Liver (tissue), 9 donors: ENCODE results near the gene MESD. TPM values are rescaled to one million over a fixed set of nuclear protein-coding genes. Genes with fewer than 3 reads are reported as not detected.

Experiments
- DNase-seq: peaks from one replicate; pipeline ENCODE4 v3.0.0-alpha.2; 2017; ENCODE audit warnings: low spot score
- H3K27ac ChIP-seq, 2 donors: one replicate each; pipeline ENCODE4 v1.7.0; 2013; ENCODE audit warnings: inconsistent platforms in 2 of 2, low read length in 2 of 2, control low read depth in 1 of 2, low read depth in 1 of 2, mild to moderate bottlenecking in 1 of 2
- H3K27me3 ChIP-seq, 4 donors: one replicate each; pipeline versions ENCODE4 v1.6.1 to v1.7.0; 2013; ENCODE audit warnings: low read length in 3 of 4, inconsistent platforms in 1 of 4, mild to moderate bottlenecking in 1 of 4, moderate library complexity in 1 of 4; ENCODE audit not compliant: control insufficient read depth in 4 of 4, insufficient read depth in 4 of 4
- H3K36me3 ChIP-seq, 4 donors: one replicate each; pipeline versions ENCODE4 v1.6.1 to v1.7.0; 2013; ENCODE audit warnings: low read length in 3 of 4, mild to moderate bottlenecking in 3 of 4, low read depth in 1 of 4, moderate library complexity in 1 of 4; ENCODE audit not compliant: control insufficient read depth in 4 of 4, insufficient read depth in 3 of 4
- H3K4me1 ChIP-seq, 4 donors: one replicate each; pipeline versions ENCODE4 v1.6.1 to v1.7.0; 2013; ENCODE audit warnings: low read length in 3 of 4, mild to moderate bottlenecking in 3 of 4, moderate library complexity in 1 of 4; ENCODE audit not compliant: control insufficient read depth in 4 of 4, insufficient read depth in 4 of 4
- H3K4me3 ChIP-seq, 3 donors: one replicate each; pipeline versions ENCODE4 v1.6.1 to v1.7.0; 2013; ENCODE audit warnings: low read length in 3 of 3, control low read depth in 1 of 3, low read depth in 1 of 3, mild to moderate bottlenecking in 1 of 3
- H3K9ac ChIP-seq, 2 donors: one replicate each; pipeline ENCODE4 v1.7.0; 2013; ENCODE audit warnings: low read length in 2 of 2, mild to moderate bottlenecking in 2 of 2, moderate library complexity in 2 of 2, control low read depth in 1 of 2, low read depth in 1 of 2
- H3K9me3 ChIP-seq, 4 donors: one replicate each; pipeline versions ENCODE4 v1.6.1 to v1.7.0; 2013; ENCODE audit warnings: low read length in 3 of 4; ENCODE audit not compliant: control insufficient read depth in 4 of 4
- EGR1 ChIP-seq, 2 donors: IDR thresholded peaks; 2 replicates each; pipeline ENCODE4 v1.6.1; 2016 to 2018; ENCODE audit warnings: antibody characterized with exemption in 2 of 2, low read depth in 2 of 2
- FOXA1 ChIP-seq: IDR thresholded peaks from 2 replicates; pipeline ENCODE4 v1.6.1; 2016; ENCODE audit warnings: antibody characterized with exemption
- FOXA2 ChIP-seq: IDR thresholded peaks from 2 replicates; pipeline ENCODE4 v1.6.1; 2016; ENCODE audit warnings: antibody characterized with exemption
- GABPA ChIP-seq, 2 donors: IDR thresholded peaks in 1 of 2; conservative IDR thresholded peaks in 1 of 2; 2 replicates each; pipeline ENCODE4 v1.6.1; 2016; ENCODE audit warnings: antibody characterized with exemption in 2 of 2, mild to moderate bottlenecking in 1 of 2, moderate library complexity in 1 of 2
- HNF4A ChIP-seq, 2 donors: conservative IDR thresholded peaks; 2 replicates each; pipeline ENCODE4 v1.6.1; 2016; ENCODE audit warnings: antibody characterized with exemption in 2 of 2, mild to moderate bottlenecking in 2 of 2
- HNF4G ChIP-seq: IDR thresholded peaks from 2 replicates; pipeline ENCODE4 v1.6.1; 2016; ENCODE audit warnings: antibody characterized with exemption
- JUND ChIP-seq, 2 donors: IDR thresholded peaks; 2 replicates each; pipeline ENCODE4 v1.6.1; 2016; ENCODE audit warnings: antibody characterized with exemption in 2 of 2
- NR2F2 ChIP-seq: IDR thresholded peaks from 2 replicates; pipeline ENCODE4 v1.6.1; 2016; ENCODE audit warnings: antibody characterized with exemption
- RAD21 ChIP-seq, 2 donors: IDR thresholded peaks; 2 replicates each; pipeline ENCODE4 v1.6.1; 2016; ENCODE audit warnings: antibody characterized with exemption in 2 of 2, mild to moderate bottlenecking in 2 of 2
- RXRA ChIP-seq, 2 donors: IDR thresholded peaks; 2 replicates each; pipeline ENCODE4 v1.6.1; 2017 to 2018; ENCODE audit warnings: antibody characterized with exemption in 2 of 2, mild to moderate bottlenecking in 1 of 2
- SP1 ChIP-seq: IDR thresholded peaks from 2 replicates; pipeline ENCODE4 v1.6.1; 2018; ENCODE audit warnings: antibody characterized with exemption, mild to moderate bottlenecking
- TAF1 ChIP-seq: conservative IDR thresholded peaks from 2 replicates; pipeline ENCODE4 v1.6.1; 2016; ENCODE audit warnings: antibody characterized with exemption, mild to moderate bottlenecking
- YY1 ChIP-seq: IDR thresholded peaks from 2 replicates; pipeline ENCODE4 v1.6.1; 2016; ENCODE audit warnings: antibody characterized with exemption, mild to moderate bottlenecking
- WGBS: extraction: QIAGEN DNeasy Blood & Tissue Kit; methylation state at CpG from one replicate; pipeline ENCODE4 v1.1.7; 2013; 5-methylcytosine and 5-hydroxymethylcytosine counted together
- polyA plus RNA-seq, 2 donors: library from polyadenylated mRNA; stranded (reverse) in 1 of 2; unstranded in 1 of 2; fragments of 200-250 nt in 1 of 2; fragments of >200 nt in 1 of 2; fragmentation: Nextera tagmentation in 1 of 2; extraction: Ambion mirVana in 1 of 2; gene quantifications; one replicate each; pipeline versions ENCODE4 v1.2.1 to v1.2.3, GENCODE V29; 2013 to 2015
- total RNA-seq, 2 donors: library from RNA; depleted of rRNA; stranded (reverse); fragments of >200 nt; gene quantifications; one replicate each; pipeline ENCODE4 v1.2.3, GENCODE V29; 2014
- TF ChIP-seq, protein P1 (sequence below): IDR thresholded peaks from 2 replicates; pipeline ENCODE4 v1.6.1; 2016; ENCODE audit warnings: antibody characterized with exemption
- TF ChIP-seq, protein P2 (sequence below): IDR thresholded peaks from 2 replicates; pipeline ENCODE4 v1.6.1; 2016; ENCODE audit warnings: antibody characterized with exemption
- TF ChIP-seq, protein P3 (sequence below): fragments of 150-350 bp; IDR thresholded peaks from 2 replicates; pipeline ENCODE4 v1.5.1; 2017; ENCODE audit warnings: improper control_type of control experiment, low read depth, low read length; ENCODE audit not compliant: missing input control
- TF ChIP-seq, protein P4 (sequence below): IDR thresholded peaks from 2 replicates; pipeline ENCODE4 v1.6.1; 2016; ENCODE audit warnings: antibody characterized with exemption, mild to moderate bottlenecking
- TF ChIP-seq, protein P5 (sequence below): IDR thresholded peaks from 2 replicates; pipeline ENCODE4 v1.6.1; 2016; ENCODE audit warnings: antibody characterized with exemption
- donor health status: healthy.
- donor health status: healthy.
- donor health status: healthy.
- donor health status: healthy.
- donor health status: healthy.

The MESD gene
- total and polyA plus RNA-seq, 4 donors, result 15.3 to 24.0 (median 17.0) TPM

DNA sequence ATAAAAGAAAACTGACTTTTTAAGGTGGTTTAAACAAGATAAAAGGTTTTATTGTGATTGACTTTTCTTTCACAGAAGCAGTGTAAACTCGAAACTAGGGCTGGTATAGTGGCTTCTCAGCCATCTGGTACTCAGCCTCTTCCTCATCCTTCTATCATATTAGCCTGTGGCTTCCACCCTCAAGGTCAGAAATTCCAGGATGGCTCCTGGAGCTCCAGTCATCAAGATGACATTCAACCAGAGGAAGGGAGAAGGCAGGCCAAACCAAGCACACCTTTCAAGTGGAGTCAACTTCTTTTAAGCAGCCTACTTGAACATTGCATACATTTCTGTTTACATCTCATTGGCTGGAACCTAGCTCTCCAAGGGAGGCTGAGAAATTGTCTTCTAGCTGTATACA lies 1.3 kb upstream of the MESD start:
- peaks cover 2 to 22% (median 18%) of the 10 kb centered on the region in 4 donors for H3K4me1 ChIP-seq
- no peak overlapping the region for H3K27ac ChIP-seq
- WGBS, result 96% methylated on average over 1 of the region's 1 CpG
- H3K27me3 ChIP-seq, result no peaks in the 10 kb centered on the region
- H3K9me3 ChIP-seq, result no peaks in the 10 kb centered on the region
- H3K4me3 ChIP-seq, result no peak overlapping the region
- DNase-seq, result no peak
- no peak overlapping the region for H3K9ac ChIP-seq
- TF ChIP-seq, protein P1, sequence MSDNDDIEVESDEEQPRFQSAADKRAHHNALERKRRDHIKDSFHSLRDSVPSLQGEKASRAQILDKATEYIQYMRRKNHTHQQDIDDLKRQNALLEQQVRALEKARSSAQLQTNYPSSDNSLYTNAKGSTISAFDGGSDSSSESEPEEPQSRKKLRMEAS, result no peak
- TF ChIP-seq EGR1 (IDR thresholded peaks at IDR 0.05; ENCODE audit: low read depth in 2 of 2) (no peak), HNF4A (conservative IDR thresholded peaks at IDR 0.05) (no peak), RAD21 (IDR thresholded peaks at IDR 0.05) (no peak), FOXA1 (no peak), RXRA (IDR thresholded peaks at IDR 0.05) (no peak), GABPA (IDR thresholded peaks at IDR 0.05 in 1 of 2, conservative IDR thresholded peaks at IDR 0.05 in 1 of 2) (no peak), YY1 (no peak), JUND (IDR thresholded peaks at IDR 0.05) (no peak), HNF4G (no peak), TAF1 (no peak), NR2F2 (no peak), SP1 (no peak), FOXA2 (no peak)
- TF ChIP-seq, protein P2, sequence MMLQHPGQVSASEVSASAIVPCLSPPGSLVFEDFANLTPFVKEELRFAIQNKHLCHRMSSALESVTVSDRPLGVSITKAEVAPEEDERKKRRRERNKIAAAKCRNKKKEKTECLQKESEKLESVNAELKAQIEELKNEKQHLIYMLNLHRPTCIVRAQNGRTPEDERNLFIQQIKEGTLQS, result no peak
- TF ChIP-seq, protein P3, sequence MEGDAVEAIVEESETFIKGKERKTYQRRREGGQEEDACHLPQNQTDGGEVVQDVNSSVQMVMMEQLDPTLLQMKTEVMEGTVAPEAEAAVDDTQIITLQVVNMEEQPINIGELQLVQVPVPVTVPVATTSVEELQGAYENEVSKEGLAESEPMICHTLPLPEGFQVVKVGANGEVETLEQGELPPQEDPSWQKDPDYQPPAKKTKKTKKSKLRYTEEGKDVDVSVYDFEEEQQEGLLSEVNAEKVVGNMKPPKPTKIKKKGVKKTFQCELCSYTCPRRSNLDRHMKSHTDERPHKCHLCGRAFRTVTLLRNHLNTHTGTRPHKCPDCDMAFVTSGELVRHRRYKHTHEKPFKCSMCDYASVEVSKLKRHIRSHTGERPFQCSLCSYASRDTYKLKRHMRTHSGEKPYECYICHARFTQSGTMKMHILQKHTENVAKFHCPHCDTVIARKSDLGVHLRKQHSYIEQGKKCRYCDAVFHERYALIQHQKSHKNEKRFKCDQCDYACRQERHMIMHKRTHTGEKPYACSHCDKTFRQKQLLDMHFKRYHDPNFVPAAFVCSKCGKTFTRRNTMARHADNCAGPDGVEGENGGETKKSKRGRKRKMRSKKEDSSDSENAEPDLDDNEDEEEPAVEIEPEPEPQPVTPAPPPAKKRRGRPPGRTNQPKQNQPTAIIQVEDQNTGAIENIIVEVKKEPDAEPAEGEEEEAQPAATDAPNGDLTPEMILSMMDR, result no peak
- TF ChIP-seq, protein P4, sequence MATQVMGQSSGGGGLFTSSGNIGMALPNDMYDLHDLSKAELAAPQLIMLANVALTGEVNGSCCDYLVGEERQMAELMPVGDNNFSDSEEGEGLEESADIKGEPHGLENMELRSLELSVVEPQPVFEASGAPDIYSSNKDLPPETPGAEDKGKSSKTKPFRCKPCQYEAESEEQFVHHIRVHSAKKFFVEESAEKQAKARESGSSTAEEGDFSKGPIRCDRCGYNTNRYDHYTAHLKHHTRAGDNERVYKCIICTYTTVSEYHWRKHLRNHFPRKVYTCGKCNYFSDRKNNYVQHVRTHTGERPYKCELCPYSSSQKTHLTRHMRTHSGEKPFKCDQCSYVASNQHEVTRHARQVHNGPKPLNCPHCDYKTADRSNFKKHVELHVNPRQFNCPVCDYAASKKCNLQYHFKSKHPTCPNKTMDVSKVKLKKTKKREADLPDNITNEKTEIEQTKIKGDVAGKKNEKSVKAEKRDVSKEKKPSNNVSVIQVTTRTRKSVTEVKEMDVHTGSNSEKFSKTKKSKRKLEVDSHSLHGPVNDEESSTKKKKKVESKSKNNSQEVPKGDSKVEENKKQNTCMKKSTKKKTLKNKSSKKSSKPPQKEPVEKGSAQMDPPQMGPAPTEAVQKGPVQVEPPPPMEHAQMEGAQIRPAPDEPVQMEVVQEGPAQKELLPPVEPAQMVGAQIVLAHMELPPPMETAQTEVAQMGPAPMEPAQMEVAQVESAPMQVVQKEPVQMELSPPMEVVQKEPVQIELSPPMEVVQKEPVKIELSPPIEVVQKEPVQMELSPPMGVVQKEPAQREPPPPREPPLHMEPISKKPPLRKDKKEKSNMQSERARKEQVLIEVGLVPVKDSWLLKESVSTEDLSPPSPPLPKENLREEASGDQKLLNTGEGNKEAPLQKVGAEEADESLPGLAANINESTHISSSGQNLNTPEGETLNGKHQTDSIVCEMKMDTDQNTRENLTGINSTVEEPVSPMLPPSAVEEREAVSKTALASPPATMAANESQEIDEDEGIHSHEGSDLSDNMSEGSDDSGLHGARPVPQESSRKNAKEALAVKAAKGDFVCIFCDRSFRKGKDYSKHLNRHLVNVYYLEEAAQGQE, result no peak
- TF ChIP-seq, protein P5, sequence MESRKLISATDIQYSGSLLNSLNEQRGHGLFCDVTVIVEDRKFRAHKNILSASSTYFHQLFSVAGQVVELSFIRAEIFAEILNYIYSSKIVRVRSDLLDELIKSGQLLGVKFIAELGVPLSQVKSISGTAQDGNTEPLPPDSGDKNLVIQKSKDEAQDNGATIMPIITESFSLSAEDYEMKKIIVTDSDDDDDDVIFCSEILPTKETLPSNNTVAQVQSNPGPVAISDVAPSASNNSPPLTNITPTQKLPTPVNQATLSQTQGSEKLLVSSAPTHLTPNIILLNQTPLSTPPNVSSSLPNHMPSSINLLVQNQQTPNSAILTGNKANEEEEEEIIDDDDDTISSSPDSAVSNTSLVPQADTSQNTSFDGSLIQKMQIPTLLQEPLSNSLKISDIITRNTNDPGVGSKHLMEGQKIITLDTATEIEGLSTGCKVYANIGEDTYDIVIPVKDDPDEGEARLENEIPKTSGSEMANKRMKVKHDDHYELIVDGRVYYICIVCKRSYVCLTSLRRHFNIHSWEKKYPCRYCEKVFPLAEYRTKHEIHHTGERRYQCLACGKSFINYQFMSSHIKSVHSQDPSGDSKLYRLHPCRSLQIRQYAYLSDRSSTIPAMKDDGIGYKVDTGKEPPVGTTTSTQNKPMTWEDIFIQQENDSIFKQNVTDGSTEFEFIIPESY, result no peak
- peaks cover 0 to 2% (median 0%) of the 10 kb centered on the region in 4 donors for H3K36me3 ChIP-seq
